ENCODE results near the gene SLC25A46.
A peak's percentile ranks its signal among the peaks of the same experiment; 100 is the strongest.
"Not testable (repeated sequence)": the region's sequence is repeated elsewhere in the genome, so short reads cannot be mapped to it uniquely, and the experiment has no call there.

Gene SLC25A46
- total RNA-seq: 34.3 to 159 (median 83.8) reads per million in 9 experiments

DNA sequence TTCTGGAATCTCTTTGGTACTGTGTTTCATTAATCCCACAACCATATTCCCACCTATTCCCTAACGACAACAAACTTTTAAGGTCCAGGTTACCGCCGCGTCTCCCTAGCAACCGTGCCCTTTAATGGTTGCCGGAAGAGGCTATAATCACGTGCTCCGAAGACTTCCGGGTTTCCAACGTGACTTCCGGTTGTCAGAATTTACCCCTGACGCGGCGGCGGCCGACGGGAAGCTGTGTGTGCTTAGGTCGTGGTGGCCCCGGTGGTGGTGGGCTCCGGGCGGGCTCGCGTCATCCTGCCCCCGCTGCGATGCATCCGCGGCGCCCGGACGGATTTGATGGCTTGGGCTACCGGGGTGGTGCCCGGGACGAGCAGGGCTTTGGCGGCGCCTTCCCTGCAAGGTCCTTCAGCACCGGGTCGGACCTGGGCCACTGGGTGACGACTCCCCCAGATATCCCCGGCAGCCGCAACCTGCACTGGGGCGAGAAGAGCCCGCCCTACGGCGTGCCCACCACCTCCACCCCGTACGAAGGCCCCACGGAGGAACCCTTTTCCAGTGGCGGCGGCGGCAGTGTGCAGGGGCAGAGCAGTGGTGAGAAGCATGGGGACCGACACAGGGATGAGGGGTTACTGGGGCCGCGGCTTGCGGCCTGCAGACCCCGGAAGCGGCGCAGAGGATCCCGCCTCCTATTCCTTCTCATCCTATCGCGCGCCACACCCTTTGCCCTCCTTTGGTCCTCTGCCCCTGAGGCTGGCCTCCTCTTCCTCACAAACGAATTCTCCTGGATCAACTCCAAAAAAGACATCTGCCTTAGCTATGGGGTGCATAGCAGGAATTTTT lies at the start of gene SLC25A46:
Gene SLC25A46 (plus strand): TSS at position 196 of the 840 bp plus-strand sequence. CDS start 113 bp downstream, at position 309.
- H3K9me3 Mint-ChIP-seq: no peaks in the 10 kb centered on the region
- H3K4me1 Mint-ChIP-seq (ENCODE audit: low read depth in 2 of 2): peaks cover 21 to 33% of the 10 kb centered on the region in 2 donors
- DNase-seq: peak; percentile 85 to 88 (median 86)
- peaks cover 13 to 16% of the 10 kb centered on the region in 2 donors for H3K27me3 Mint-ChIP-seq
- H3K36me3 Mint-ChIP-seq (ENCODE audit: insufficient read depth): peaks cover 24% of the 10 kb centered on the region
- peak within 1 kb of the TSS; percentile 97 to 98 for H3K27ac Mint-ChIP-seq
- peak; percentile 86 for ATAC-seq (replicated peaks)
- peak within 1 kb of the TSS; percentile 92 to 93 for H3K4me3 Mint-ChIP-seq

DNA sequence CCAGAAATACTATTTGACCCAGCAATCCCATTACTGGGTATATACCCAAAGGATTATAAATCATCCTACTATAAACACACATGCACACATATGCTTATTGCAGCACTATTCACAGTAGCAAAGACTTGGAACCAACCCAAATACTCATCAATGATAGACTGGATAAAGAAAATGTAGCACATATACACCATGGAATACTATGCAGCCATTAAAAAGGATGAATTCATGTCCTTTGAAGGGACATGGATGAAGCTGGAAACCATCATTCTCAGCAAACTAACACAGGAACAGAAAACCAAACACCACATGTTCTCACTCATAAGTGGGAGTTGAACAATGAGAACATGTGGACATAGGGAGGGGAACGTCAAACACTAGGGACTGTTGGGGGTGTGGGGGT lies 48.2 kb upstream of the SLC25A46 start:
- H3K4me1 Mint-ChIP-seq (ENCODE audit: low read depth in 2 of 2); H3K9me3 Mint-ChIP-seq; H3K36me3 Mint-ChIP-seq (ENCODE audit: insufficient read depth); DNase-seq; ATAC-seq (replicated peaks); H3K27ac Mint-ChIP-seq; H3K4me3 Mint-ChIP-seq: not testable (repeated sequence)
- peaks cover 19 to 23% of the 10 kb centered on the region in 2 donors for H3K27me3 Mint-ChIP-seq

DNA sequence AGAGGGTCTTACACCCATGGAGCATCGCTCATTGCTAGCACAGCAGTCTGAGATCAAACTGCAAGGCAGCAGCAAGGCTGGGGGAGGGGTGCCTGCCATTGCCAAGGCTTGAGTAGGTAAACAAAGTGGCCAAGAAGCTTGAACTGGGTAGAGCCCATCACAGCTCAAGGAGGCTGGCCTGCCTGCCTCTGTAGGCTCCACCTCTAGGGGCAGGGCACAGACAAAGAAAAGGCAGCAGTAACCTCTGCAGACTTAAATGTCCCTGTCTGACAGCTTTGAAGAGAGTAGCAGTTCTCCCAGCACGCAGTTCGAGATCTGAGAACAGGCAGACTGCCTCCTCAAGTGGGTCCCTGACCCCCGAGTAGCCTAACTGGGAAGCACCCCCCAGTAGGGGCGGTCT lies 46.1 kb upstream of the SLC25A46 start:
- not testable (repeated sequence) for H3K9me3 Mint-ChIP-seq; ATAC-seq (replicated peaks); DNase-seq; H3K27ac Mint-ChIP-seq; H3K36me3 Mint-ChIP-seq (ENCODE audit: insufficient read depth); H3K4me1 Mint-ChIP-seq (ENCODE audit: low read depth in 2 of 2); H3K4me3 Mint-ChIP-seq
- H3K27me3 Mint-ChIP-seq: peaks cover 19 to 23% of the 10 kb centered on the region in 2 donors

DNA sequence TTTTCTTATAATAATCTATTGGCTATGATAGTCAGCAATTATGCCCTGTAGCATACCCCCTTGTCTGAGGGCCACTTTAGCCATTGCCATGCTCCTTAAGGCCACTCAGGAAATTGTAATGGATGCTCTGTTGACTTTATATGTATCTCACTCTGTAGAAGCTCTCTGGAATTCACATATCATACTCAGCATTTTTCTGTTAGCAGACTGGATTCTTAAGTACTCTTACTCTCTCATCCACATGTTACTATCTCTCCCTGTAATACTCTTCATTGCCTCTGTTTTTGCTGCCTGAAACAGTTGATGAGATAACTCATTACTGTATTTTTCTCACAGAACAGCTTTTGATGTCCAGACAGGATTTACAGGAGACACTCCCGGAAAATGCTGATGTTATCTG lies 36.5 kb upstream of the SLC25A46 start:
- no peak for ATAC-seq (replicated peaks)

DNA sequence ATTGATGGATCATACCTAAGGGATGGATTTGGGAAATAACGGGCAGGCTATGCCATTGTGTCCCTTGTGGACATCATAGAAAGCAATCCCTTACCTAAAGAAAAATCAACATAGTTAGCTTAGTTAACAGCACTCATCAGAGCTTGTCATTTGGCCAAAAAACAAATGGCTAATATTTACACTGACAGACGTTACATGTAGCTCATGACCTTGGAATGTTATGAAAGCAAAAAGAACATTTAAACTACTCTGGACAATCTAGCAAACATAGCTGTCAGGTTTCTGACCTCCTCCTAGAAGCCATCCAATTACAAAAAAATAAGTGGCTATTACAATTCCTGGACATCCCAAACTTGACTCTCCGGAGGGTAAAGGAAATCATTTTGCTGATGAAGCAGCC lies 36.1 kb upstream of the SLC25A46 start:
- H3K4me1 Mint-ChIP-seq (ENCODE audit: low read depth in 2 of 2): no peaks in the 10 kb centered on the region
- no peaks in the 10 kb centered on the region for H3K9me3 Mint-ChIP-seq
- no peak overlapping the region for H3K27ac Mint-ChIP-seq
- no peak for DNase-seq
- no peaks in the 10 kb centered on the region for H3K36me3 Mint-ChIP-seq (ENCODE audit: insufficient read depth)
- peaks cover 24 to 25% of the 10 kb centered on the region in 2 donors for H3K27me3 Mint-ChIP-seq
- no peak for ATAC-seq (replicated peaks)
- H3K4me3 Mint-ChIP-seq: no peak overlapping the region

More for the DNA sequence above, 36.5 kb upstream of the SLC25A46 start:
- Mint-ChIP-seq H3K27ac (no peak overlapping the region), H3K4me3 (no peak overlapping the region), H3K9me3 (no peaks in the 10 kb centered on the region), H3K36me3 (ENCODE audit: insufficient read depth) (no peaks in the 10 kb centered on the region), H3K27me3 (peaks cover 20 to 21% of the 10 kb centered on the region in 2 donors), H3K4me1 (ENCODE audit: low read depth in 2 of 2) (no peaks in the 10 kb centered on the region)
- no peak for DNase-seq

DNA sequence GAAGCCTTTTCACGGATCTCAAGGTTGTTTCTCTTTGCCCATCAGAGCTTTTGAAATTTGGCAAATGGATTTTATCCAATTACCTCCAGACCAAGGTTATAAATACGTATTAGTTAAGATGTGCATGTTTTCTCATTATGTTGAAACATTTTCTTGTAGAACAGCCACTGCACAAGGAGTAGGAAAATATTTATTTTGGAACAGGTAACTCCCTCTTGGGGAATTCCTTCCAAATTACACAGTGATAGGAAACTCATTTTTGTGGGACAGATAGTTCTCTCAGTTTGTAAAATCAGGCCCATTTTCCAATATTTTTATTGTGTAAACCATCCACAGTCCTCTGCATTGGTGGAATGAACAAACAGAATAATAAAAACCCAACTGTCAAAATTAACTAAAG lies 35.3 kb upstream of the SLC25A46 start:
- no peaks in the 10 kb centered on the region for H3K36me3 Mint-ChIP-seq (ENCODE audit: insufficient read depth)
- DNase-seq: no peak
- no peaks in the 10 kb centered on the region for H3K4me1 Mint-ChIP-seq (ENCODE audit: low read depth in 2 of 2)
- no peak for ATAC-seq (replicated peaks)
- no peak overlapping the region for H3K4me3 Mint-ChIP-seq
- peaks cover 32 to 33% of the 10 kb centered on the region in 2 donors for H3K27me3 Mint-ChIP-seq
- no peak overlapping the region for H3K27ac Mint-ChIP-seq
- no peaks in the 10 kb centered on the region for H3K9me3 Mint-ChIP-seq

DNA sequence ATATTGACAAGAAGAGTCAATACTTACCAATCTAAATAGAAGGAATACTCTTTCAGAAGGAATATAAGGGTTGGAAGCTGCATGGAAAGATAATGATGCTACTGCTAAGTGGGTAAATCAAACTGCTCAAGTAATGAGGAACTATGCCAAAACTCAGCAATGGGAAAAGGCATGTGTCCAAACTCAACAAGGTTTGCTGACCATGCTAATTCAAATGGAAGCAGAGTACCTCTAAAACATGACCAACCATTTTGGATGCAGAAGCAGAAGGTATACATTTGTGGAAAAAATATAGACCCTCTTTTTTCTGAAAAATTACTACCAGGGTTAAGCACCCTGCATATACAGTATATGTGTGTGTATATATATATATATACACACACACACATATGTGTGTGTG lies 33.5 kb upstream of the SLC25A46 start:
- no peak for DNase-seq
- no peaks in the 10 kb centered on the region for H3K36me3 Mint-ChIP-seq (ENCODE audit: insufficient read depth)
- H3K27me3 Mint-ChIP-seq: peaks cover 48 to 51% of the 10 kb centered on the region in 2 donors
- no peaks in the 10 kb centered on the region for H3K4me1 Mint-ChIP-seq (ENCODE audit: low read depth in 2 of 2)
- H3K27ac Mint-ChIP-seq: no peak overlapping the region
- no peak for ATAC-seq (replicated peaks)
- H3K9me3 Mint-ChIP-seq: no peaks in the 10 kb centered on the region
- H3K4me3 Mint-ChIP-seq: no peak overlapping the region

DNA sequence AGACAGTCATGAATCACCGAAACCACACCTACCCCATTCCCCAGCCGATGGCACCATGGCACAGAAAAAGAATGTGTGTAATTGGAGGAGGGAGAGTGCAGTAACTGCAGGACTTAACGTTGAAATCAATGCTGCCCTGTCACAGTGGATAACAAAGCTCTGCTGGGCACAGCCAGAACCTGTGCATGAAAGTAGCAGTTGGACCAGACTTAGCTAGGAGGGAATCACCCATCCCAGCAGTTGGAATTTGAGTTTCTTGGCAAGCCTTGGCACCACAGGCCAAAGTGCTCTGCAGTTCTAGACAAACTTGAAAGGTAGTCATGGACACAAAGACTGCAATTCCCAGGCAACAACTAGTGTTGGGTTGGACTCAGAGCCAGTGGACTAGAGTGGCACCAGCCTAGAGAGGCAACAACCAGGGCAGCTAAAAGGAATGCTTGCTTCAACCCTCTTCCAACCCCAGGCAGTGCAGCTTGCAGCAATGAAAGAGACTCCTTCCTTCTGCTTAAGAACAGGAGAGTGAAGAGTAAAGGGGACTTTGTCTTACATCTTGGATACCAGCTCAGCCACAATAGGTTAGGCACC lies 31.5 kb upstream of the SLC25A46 start:
- H3K36me3 Mint-ChIP-seq (ENCODE audit: insufficient read depth): no peaks in the 10 kb centered on the region
- no peaks in the 10 kb centered on the region for H3K4me1 Mint-ChIP-seq (ENCODE audit: low read depth in 2 of 2)
- no peak for DNase-seq
- ATAC-seq (replicated peaks): no peak
- peaks cover 57 to 67% of the 10 kb centered on the region in 2 donors for H3K27me3 Mint-ChIP-seq
- no peak overlapping the region for H3K4me3 Mint-ChIP-seq
- H3K9me3 Mint-ChIP-seq: no peaks in the 10 kb centered on the region
- H3K27ac Mint-ChIP-seq: no peak overlapping the region

DNA sequence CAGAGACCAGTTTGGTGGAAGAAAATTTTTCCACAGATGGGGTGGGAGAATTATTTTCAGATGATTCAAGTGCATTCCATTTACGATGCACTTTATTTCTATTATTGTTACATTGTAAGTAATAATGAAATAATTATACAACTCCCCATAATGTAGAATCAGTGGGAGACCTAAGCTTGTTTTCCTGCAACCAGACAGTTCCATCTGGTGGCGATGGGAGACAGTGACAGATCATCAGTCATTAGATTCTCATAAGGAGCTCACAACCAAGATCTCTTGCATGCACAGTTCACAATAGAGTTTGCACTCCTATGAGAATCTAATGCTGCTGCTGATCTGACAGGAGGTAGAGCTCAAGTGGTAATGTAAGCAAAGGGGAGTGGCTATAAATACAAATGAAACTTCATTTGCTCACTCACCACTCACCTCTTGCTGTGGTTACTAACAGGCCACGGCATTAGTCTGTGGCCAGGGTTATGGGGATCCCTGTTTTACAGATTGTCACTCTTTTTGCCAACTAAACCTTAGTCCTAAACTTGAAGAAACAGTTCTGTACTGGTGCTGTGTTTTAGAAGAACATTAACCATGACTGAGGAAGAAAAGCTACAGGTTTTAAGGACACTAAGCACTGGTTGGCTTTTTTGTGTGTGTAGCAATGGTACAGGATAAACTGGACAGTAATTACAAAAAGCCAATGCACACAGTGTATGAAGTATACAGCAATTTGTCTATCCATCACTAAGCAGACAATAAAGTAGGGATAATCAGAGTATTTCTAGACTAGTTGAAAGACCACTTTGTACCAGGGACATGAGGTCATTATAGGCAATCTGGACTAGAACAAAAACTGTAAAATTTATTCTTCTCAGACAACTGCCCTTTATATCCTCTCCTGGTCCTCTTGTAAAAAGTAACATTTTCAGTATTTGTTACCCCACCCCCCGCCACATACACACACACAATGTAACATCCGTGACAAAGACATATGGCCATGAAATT lies 22.3 kb upstream of the SLC25A46 start:
- Mint-ChIP-seq H3K36me3 (ENCODE audit: insufficient read depth) (no peaks in the 10 kb centered on the region), H3K4me1 (ENCODE audit: low read depth in 2 of 2) (no peaks in the 10 kb centered on the region), H3K4me3 (no peak overlapping the region), H3K27ac (no peak overlapping the region), H3K27me3 (peaks cover 15 to 19% of the 10 kb centered on the region in 2 donors), H3K9me3 (no peaks in the 10 kb centered on the region)
- no peak for ATAC-seq (replicated peaks)
- DNase-seq: no peak

DNA sequence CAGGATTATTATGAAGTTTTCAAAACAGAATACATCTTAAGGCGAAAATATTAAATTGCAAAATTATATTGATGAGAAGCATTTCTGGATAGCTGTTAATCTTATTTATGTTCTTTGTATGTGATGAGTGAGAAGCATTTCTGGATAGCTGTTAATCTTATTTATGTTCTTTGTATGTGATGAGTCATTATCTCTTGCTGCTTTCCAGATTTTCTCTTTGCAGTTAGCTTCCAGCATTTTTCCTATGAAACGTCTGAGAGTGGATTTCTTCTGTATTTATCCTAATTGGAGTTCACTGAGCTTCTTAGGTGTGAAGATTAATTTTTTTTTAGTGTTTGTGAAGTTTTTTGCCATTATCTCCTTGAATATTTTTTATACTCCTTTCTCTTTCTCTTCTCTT lies 20.5 kb upstream of the SLC25A46 start:
- ATAC-seq (replicated peaks): no peak
- no peak for DNase-seq
- Mint-ChIP-seq H3K27ac (no peak overlapping the region), H3K9me3 (no peaks in the 10 kb centered on the region), H3K36me3 (ENCODE audit: insufficient read depth) (no peaks in the 10 kb centered on the region), H3K4me3 (no peak overlapping the region), H3K27me3 (peaks cover 12 to 18% of the 10 kb centered on the region in 2 donors), H3K4me1 (ENCODE audit: low read depth in 2 of 2) (no peaks in the 10 kb centered on the region)

DNA sequence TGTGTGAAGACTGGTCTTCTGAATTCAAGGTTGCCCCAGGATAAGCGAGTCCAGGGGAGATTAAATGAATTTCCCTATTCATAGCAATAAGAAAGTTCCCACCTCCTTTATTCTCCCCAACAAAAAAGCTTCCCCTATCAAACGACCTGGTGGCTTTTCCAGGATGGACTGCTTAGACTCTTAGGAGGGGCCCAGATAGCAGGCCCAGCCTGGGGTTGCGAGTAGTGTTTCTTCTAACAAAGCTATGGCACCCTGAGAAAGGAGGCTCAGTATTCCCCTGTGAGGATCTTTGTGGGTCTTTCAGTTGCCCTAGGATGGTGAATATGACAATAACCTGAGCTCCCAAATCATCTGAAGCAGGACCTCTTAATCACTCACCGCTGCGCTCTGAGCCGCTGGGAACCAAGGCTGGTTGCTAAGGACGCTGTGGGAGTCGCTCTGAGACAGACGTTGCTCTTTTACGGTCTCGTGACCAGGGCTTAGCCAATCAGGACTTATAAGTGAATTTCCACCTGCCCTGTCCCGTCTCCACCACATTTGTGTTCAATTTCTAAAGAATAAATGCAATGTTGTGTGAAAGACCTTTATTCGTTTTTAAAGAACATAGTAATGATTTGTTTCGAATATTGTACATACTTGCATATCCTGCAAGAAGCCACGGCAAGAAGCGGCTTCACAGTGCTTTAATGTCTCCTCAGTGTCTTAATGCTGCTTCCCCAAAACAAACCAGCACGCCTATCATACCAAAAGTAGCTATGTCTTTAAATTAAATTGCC lies 12.4 kb upstream of the SLC25A46 start, which contains the start of gene TMEM232:
Gene TMEM232 (minus strand): TSS at position 423 of the 776 bp plus-strand sequence. CDS start 59,319 bp downstream, outside the sequence.
- ATAC-seq (replicated peaks): peak; percentile 99
- Mint-ChIP-seq H3K4me1 (ENCODE audit: low read depth in 2 of 2) (peaks cover 4 to 8% of the 10 kb centered on the region in 2 donors), H3K27ac (peak within 1 kb of the TSS in 1 of 2 donors; percentile 41), H3K36me3 (ENCODE audit: insufficient read depth) (no peaks in the 10 kb centered on the region), H3K27me3 (peaks cover 8 to 21% of the 10 kb centered on the region in 2 donors), H3K9me3 (no peaks in the 10 kb centered on the region), H3K4me3 (peak within 1 kb of the TSS; percentile 76 to 81)
- peak; percentile 58 to 62 (median 60) for DNase-seq

DNA sequence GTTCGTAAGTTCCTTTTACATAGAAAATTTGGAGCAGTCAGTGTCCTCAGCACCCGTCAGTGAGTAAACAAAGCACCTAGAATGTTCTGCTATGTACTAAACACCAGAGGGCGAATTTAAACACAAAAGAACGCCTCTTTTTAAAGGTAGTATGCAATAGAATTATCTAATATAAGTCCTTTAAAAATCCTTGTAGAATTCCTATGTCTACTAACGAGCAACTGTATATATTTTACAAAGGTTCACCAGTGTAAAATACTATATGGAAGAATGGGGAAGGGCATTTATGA lies 11.8 kb upstream of the SLC25A46 start:
- Mint-ChIP-seq H3K27ac (peak overlapping the region in 1 of 2 donors; percentile 41), H3K4me1 (ENCODE audit: low read depth in 2 of 2) (peaks cover 4 to 8% of the 10 kb centered on the region in 2 donors), H3K4me3 (peak overlapping the region; percentile 76 to 81), H3K9me3 (no peaks in the 10 kb centered on the region), H3K36me3 (ENCODE audit: insufficient read depth) (no peaks in the 10 kb centered on the region), H3K27me3 (peaks cover 12 to 27% of the 10 kb centered on the region in 2 donors)
- DNase-seq (no peak), ATAC-seq (replicated peaks) (peak; percentile 64)

All from effector memory CD8-positive, alpha-beta T cell (primary cell).